LNCAP (cell line): ENCODE data around the gene AMBRA1.

Experiments
- CTCF ChIP-seq: fragments of 450-650 bp; IDR thresholded peaks from 2 replicates; pipeline ENCODE4 v1.5.1; 2017; ENCODE audit warnings: mild to moderate bottlenecking

Gene AMBRA1

GRCh38 chr11:46456269-46457001, 137.4 kb downstream of the AMBRA1 start:
- TF ChIP-seq CTCF: no peak

GRCh38 chr11:46455834-46456233, 138.0 kb downstream of the AMBRA1 start:
- TF ChIP-seq CTCF: no peak

DNA sequence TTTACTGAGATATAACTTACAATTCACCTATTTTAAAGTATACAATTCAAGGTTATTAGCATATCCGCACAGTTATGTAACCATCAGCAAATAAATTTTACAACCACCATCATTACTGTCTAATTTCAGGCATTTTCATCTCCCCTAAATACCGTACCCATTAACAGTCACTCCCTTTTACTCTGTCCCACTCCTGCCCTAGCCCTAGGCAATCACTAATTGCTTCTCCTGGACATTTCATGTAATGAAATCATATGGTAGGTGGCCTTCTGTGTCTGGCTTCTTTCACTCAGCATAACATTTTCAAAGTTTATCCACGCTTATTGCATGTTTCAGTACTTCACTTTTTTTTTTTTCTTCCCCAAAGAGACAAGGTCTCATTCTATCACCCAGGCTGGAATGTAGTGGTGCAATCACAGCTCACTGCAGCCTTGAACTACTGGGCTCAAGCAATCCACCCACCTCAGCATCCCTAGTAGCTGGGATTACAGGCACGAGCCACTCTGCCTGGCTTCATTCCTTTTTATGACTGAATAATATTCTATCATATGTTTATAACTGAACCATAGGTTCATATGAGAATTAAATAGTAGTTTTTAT, 140.8 kb downstream of the AMBRA1 start:
- no peak for TF ChIP-seq CTCF

GRCh38 chr11:46451759-46452158, 142.1 kb downstream of the AMBRA1 start:
- no peak for TF ChIP-seq CTCF

DNA sequence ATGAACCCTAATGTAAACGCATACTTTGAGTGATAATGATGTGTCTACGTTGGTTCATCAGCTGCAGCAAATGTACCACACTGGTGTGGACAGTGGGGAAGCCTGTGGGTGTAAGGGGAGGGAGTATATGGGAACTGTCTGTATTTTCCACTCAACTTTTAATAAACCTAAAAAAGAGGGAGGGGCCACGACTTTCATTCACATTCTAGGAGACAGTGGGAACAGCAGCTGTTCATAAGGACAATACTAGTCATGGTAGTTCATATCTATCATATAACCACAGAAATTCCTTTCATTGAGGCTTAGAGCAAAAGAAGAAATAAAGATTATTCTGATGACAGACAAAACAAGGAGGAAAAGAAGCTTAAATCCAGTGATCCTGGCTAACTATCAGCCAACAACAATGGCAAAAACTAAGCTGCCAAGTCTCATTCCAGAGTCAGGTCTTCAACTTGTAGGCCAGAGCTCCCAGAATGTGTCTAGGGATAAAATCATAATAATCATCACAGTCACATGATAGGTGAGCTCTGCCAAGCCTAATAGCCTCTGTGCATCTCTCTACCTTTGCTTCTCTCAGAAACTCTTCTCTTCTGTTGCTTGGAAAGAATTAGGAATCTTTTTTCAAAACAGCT, 142.9 kb downstream of the AMBRA1 start:
- TF ChIP-seq CTCF: no peak

GRCh38 chr11:46447544-46447943, 146.3 kb downstream of the AMBRA1 start:
- no peak for TF ChIP-seq CTCF

DNA sequence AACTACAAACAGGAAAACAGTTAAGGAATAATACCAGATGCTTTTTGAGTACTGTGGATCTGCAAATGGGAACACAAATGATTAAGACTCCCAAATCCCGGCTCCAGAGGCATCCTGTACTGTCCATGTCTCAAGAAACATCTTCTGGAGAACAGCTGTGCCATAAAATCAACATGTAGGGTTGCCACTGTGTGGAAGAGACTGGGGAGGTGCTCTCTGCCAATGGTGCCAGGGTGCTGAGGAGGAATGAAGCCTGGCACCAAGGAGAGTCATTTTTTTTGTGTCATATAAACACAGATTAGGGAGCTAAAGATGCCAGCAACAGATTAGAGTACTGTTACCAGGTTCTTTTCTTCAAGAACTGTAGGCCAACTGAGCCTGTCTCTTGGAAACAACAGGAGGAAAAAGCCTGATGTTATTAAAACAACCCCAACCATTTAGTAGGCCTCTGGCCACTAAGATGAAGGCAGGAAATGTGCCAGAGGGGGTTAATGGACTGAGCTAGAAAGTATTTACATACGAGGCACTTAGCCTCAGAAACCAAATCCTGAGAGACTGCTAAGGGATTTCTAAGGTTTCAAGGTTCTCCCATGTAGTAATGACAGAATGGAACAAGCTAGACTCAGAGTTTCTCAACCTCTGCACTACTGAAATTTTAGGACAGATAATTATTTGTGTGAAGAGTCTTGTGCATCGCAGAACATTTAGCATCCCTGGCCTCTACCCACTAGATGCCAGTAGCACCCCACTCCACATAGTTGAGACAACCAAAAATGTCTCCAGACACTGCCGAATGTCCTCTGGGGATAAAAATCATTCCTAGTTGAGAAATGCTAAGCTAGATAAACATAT, 147.7 kb downstream of the AMBRA1 start:
- no peak for TF ChIP-seq CTCF
